IPS-NIHi7 (cell line): Measurements from ENCODE around the gene ITGBL1.

Source experiments
- DNase-seq: peaks from one replicate; pipeline ENCODE4 v3.0.0; 2012; ENCODE audit warnings: mixed read lengths; ENCODE audit errors: extremely low spot score

The ITGBL1 gene

DNA sequence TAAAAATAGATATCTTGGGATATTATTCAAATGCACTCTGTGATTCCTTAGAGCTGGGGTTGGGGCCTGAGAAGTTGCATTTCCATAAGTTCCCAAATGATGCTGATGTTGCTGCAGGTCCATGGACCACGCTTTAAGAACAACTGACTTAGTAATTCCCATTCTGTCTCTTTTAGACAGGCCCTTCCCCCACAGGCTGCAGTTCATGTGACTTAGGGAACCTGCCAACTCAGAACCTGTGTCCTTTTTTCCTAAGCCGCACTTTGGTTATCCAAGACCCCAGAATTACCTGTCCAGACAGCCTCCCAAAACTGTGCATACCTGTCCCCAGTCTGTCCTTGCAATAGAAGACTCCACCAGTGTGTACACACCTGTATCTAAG, 1.7 kb upstream of the ITGBL1 start:
- no peak for DNase-seq

- no peak for DNase-seq
Observed at GRCh38 chr13:101451641-101452040, 834 bp upstream of the ITGBL1 start.

- peak; percentile 58 for DNase-seq
Observed at GRCh38 chr13:101453784-101454201, 1.3 kb downstream of the ITGBL1 start.

- no peak for DNase-seq
Observed at GRCh38 chr13:101454767-101455166, 2.3 kb downstream of the ITGBL1 start.

- DNase-seq = peak; percentile 16
Observed at GRCh38 chr13:101455863-101456262, 3.4 kb downstream of the ITGBL1 start.

GRCh38 chr13:101457176-101457575, 4.7 kb downstream of the ITGBL1 start:
- no peak for DNase-seq

GRCh38 chr13:101465877-101466276, 13.4 kb downstream of the ITGBL1 start:
- DNase-seq = no peak

DNA sequence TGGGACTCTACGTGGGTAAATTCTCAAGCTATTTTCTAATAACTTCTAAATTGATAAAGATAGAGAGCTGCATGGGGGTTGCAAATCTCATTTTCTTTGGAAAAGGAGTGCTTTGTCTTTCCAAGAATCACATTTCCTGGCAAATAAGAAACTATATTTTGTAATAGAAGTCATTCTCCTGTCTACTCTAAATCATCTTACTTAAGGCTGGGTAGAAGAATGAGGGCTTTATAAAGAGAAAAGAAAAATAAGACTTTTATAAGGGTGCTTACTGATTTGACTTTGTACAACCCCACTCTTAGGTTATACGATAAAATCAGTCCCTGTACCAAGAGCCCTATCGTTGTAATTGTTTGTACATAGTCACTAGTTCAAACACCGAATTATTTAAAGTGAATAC, 14.9 kb downstream of the ITGBL1 start:
- DNase-seq = no peak

DNA sequence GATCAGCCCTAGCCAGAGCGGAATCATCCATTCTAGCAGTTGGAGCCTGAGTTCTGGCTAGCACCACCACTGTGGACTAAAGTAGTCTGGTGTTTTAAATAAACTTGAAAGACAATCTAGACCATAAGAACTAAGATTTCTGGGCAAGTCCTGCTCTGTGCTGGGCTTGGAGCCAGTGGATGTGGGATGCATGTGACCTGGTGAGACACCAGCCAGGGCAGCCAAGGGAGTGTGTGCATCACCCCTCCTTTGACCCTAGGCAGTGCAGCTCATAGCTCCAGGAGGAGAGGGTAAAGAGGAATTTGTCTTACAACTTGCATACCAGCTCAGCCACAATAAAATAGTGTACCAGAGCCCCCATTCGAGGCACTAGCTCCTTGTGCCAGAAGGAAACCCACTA, 21.0 kb downstream of the ITGBL1 start:
- DNase-seq = no peak

DNA sequence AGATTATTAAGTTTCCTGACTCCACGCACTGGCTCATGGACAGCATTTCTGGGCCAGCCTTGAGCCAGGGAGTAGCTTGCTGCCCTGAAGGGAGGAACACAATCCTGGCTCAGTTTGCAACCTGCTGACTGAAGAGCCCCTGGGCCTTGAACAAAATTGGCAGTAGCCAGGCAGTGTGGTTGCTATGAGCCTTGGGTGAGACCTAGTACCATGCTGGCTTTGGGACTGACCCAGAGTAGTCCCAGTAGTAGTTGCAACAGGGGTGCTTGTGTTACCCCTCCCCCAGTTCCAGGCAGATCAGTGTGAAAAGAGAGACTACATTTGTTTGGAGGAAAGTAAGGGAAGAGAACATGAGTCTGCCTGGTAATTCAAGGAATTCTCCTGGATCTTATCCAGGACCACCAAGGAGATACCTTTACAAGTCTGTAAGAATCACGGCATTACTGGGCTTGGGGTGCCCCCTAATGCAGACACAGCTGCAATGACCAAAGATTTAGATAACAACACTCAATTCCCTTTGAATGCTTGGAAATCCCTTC, 22.0 kb downstream of the ITGBL1 start:
- no peak for DNase-seq

GRCh38 chr13:101475536-101475935, 23.1 kb downstream of the ITGBL1 start:
- no peak for DNase-seq

DNA sequence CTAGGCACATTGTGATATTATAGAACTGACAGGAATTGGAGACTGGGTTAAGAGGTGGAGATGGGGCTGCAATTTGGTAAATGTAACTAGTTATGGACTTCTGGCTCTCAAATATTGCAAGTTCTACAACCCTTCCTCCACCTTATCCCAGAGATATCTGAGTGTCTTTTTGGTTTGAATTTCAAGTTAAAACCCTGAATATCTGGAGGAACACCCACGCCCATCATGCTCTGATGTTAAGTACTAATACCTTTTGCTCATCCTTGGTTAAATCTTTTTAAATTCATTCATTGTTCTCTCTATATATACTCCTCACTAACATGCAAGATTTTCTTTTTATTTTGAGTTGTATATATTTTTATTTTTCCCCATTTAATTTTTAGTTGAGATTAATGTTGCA, 28.9 kb downstream of the ITGBL1 start:
- DNase-seq = no peak

DNA sequence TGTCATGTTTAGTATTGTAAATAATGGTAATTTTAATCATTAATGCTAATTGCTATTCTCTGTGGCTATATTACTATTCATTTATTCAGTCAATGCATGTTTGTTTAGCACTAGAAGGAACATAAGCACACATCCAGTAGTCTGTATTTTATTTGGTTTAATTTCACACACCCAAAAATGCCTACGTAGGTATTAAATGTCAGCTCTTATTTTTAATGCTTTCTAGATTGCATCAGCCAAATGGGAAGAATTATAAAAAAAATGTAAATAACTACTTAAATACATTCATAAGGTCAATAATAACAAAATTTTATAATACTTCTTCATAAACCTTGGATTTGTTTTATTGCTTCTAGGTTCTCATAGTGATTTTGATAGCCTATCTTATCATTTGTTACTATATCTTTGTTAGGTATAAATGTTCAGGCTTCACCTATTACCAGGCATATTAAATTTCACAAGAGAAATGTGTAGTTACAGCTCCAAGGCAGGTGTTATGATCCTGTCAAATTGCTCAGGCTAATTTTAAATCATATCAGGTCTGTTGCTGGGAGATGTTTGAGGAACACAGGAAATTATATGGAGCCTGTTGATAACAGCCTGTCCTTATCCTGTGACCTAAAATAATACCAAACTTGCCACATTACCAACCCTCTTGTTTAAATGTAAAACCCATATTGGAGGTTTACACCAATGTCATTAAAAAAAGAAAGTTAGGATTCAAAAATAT, 34.4 kb downstream of the ITGBL1 start:
- DNase-seq = no peak

- no peak for DNase-seq
Observed at GRCh38 chr13:101487438-101487830, 35.0 kb downstream of the ITGBL1 start.

DNA sequence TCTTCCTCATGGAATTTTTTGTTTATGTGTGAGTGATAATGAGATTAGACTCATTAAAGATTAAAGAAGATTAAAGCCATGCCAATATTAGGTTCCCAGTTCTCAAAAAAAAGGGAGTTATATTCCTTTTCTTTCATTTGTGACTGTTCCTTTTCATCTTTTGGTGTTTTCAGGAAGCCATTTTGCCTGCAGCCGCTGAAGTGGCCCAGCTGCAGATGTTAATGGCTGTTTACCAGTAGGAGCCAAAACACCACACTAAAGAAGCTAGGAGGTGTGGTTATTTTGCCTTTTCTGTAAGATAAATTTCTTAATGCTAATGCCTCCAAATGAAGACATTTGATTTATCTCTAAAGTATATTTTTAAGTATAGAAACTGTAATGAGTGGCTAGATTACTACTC, 36.3 kb downstream of the ITGBL1 start:
- DNase-seq = no peak

DNA sequence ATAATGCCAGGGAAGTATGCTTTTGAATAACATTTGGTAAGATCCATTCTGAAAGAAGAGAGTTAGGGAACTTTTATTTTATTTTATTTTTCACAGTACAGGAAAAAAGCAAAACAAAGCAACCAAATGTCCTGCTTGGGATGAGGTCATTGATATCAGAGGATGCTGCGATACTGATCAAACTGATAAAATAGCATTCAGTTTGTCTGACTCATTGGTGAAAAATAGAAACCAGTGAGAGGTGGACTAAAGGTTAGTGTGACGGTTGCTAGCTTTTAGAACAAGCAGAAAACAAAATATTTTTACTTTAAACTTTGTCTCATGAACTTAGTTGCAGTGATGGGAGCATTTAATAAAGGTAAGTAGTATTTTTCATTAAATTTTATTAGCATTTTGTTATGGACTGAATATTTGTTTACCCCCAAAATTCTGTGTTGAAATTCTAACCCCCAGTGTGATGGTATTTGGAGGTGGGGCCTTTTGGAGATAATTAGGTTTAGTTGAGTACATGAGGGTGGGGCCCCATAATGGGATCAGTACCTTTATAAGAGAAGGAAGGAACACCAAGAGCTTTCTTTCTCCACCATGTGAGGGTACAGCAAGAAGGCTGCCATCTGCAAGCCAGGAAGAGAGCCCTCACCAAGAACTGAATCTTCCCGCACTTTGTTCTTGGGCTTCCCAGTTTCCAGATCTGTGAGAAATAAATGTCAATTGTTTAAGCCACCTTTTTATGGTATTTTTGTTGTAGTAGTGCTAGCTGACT, 37.3 kb downstream of the ITGBL1 start:
- DNase-seq = no peak

DNA sequence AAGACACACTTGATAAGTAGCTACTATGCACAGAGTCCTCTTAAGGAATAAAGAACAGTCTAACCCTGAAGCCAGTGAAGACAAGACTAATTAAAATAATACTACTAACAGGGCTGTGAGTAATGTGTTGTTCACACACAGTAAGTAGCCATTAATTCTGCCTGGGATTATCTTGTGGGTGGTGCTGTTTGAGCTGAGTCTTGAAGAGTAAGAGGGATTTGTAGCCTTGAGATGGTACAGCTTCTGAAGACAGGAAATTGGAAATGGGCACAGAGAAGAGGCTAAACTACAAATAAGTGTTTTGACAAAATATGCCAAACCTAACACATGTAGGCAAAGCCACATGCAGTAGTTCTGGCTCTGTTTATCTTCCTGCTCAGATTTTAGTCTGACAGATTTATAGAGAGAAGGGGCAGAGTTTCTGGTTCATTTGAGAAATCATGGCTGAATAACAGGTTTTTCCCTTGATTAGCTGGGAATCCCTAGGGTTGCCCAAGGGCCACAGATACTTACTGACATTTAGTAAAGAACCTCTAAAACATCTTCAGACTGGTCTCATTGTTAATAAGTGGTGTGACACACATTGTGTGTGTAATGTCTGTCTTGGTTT, 38.0 kb downstream of the ITGBL1 start:
- DNase-seq = no peak

GRCh38 chr13:101492251-101492910, 39.9 kb downstream of the ITGBL1 start:
- no peak for DNase-seq

GRCh38 chr13:101493541-101493940, 41.1 kb downstream of the ITGBL1 start:
- DNase-seq = no peak

DNA sequence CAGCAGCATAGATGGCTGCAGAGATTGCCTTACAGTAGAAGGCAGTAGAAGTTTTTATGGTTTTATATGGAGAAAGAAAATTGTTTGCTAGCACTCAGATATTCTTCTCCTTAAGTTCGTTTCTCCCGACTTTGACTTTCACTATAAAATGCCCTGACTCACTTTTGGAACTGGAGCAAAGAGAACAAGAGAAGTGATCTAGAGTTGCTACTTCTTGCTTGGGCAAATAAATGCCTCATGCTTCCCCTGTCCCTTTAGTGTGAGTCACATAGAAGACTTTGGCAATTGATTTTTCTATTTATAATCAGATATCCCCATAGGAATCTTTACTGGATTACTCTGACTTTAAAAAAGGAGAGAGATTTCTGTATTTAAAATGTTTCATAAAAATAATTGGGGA, 46.9 kb downstream of the ITGBL1 start:
- no peak for DNase-seq

DNA sequence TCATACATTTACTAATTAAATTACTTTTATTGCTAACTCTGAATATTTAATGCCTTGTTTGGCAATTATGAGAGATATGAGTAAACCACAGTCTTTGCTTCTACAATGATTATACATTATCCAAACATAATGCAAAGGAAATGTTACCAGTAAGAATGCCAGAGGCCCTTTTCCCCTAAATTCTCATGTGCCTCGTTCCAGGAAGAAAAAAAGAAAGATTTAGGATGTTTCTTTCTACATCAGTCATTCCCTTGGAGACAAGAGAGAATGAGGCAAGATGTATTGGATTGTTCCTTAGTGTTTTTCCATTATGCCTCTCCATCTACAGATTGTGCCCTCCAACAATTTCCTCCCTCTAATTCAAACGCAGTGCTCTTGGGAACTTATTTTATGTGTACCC, 50.1 kb downstream of the ITGBL1 start:
- DNase-seq = no peak

- no peak for DNase-seq
Observed at GRCh38 chr13:101511161-101511560, 58.7 kb downstream of the ITGBL1 start.
